NT2/D1 (cell line): ENCODE data around the gene PAXIP1.

Experiments used
- SUZ12 ChIP-seq: IDR thresholded peaks from 2 replicates; pipeline ENCODE4 v1.6.1; 2011; ENCODE audit not compliant: insufficient read length, insufficient read depth; ENCODE audit errors: extremely low read depth
- YY1 ChIP-seq: IDR thresholded peaks from 2 replicates; pipeline ENCODE4 v1.6.1; 2011; ENCODE audit not compliant: insufficient read length, insufficient read depth
- ZNF274 ChIP-seq: IDR thresholded peaks from 2 replicates; pipeline ENCODE4 v1.6.1; 2011; ENCODE audit warnings: mild to moderate bottlenecking, low read depth, low read length

DNA sequence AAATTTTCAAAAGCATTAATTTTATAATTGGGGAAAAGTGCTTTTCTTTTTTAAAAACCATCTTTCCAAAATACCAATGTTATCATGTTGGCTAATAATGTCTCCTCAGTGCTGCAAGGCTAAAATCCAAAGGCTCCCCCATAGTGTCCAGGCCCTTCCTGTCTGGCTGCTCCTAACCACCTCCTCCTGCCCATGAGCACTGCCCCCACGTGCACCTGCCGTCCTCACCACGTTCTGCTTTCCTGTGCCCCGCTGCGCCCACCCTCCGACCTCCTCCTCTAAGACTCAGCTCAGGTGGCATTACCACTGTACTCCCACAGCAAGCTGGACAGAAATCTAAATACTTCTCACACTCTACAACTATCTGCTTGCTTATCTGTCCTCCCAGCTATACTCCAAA, 17.7 kb downstream of the PAXIP1 start:
- TF ChIP-seq YY1: no peak
- no peak for TF ChIP-seq ZNF274
- no peak for TF ChIP-seq SUZ12
